Esophagus muscularis mucosa (tissue), 4 donors: ENCODE results near the gene ERC2. TPM values are rescaled to one million over a fixed set of nuclear protein-coding genes. Genes with fewer than 3 reads are reported as not detected.
"Not testable (repeated sequence)": the region's sequence is repeated elsewhere in the genome, so short reads cannot be mapped to it uniquely, and the experiment has no call there.

Experiments used
- DNase-seq: peaks from one replicate; pipeline ENCODE4 v3.0.0-alpha.2; 2017; ENCODE audit errors: extremely low spot score
- H3K27ac ChIP-seq, 4 donors: fragments of 200-600 bp; sonication (generic); replicated peaks in 1 of 4; 1 replicate in 3 of 4; 2 replicates in 1 of 4; pipeline ENCODE4 v1.5.1; 2016 to 2019; ENCODE audit warnings: mild to moderate bottlenecking in 1 of 4
- H3K27me3 ChIP-seq, 4 donors: fragments of 200-600 bp; sonication (generic); one replicate each; pipeline versions ENCODE4 v1.5.1 to v1.6.0; 2016 to 2019
- H3K36me3 ChIP-seq, 4 donors: fragments of 200-600 bp; sonication (generic); one replicate each; pipeline ENCODE4 v1.5.1; 2016 to 2019
- H3K4me1 ChIP-seq, 4 donors: fragments of 200-600 bp; sonication (generic); one replicate each; pipeline ENCODE4 v1.5.1; 2016 to 2019
- H3K4me3 ChIP-seq, 4 donors: fragments of 200-600 bp; sonication (generic); 1 replicate in 2 of 4; 2 replicates in 2 of 4; pipeline ENCODE4 v1.5.1; 2016 to 2019; ENCODE audit warnings: mild to moderate bottlenecking in 4 of 4, moderate library complexity in 1 of 4
- H3K9me3 ChIP-seq, 4 donors: fragments of 200-600 bp; sonication (generic); 1 replicate in 3 of 4; 2 replicates in 1 of 4; pipeline ENCODE4 v1.5.1; 2016 to 2019
- EP300 ChIP-seq: sonication (generic); formaldehyde crosslinking; IDR thresholded peaks from one replicate; pipeline ENCODE4 v1.6.1; 2017; ENCODE audit warnings: antibody characterized with exemption
- POLR2A ChIP-seq: fragments of 450-650 bp; IDR thresholded peaks from one replicate; pipeline ENCODE4 v1.6.1; 2017; ENCODE audit warnings: antibody characterized with exemption, moderate library complexity, mild to moderate bottlenecking, low read depth
- POLR2AphosphoS5 ChIP-seq, 2 donors: sonication (generic); formaldehyde crosslinking; IDR thresholded peaks; one replicate each; pipeline ENCODE4 v1.6.1; 2017; ENCODE audit warnings: antibody characterized with exemption in 2 of 2
- WGBS: methylation state at CpG from one replicate; pipeline ENCODE4 v1.1.5; 2018; 5-methylcytosine and 5-hydroxymethylcytosine counted together
- intact Hi-C: fragments of 100-400 bp; cut with DNase I; formaldehyde crosslinking; loops from one replicate; pipeline ENCODE4 v1.15.1; 2023
- total RNA-seq, 4 donors: library from RNA; depleted of rRNA; stranded (reverse); fragments of >200 nt; gene quantifications; one replicate each; pipeline versions ENCODE4 v1.1.0 to v1.2.1, GENCODE V29; 2016
- TF ChIP-seq, protein P1 (sequence below), 3 experiments: fragments of 200-600 bp in 2 of 3; fragments of 450-650 bp in 1 of 3; sonication (generic) in 2 of 3; IDR thresholded peaks; one replicate each; pipeline ENCODE4 v1.5.1; 2017 to 2019; ENCODE audit warnings: antibody characterized with exemption in 3 of 3, mild to moderate bottlenecking in 2 of 3, moderate library complexity in 1 of 3

The ERC2 gene
- total RNA-seq, 4 donors from 2014 or later, result 0.42 to 2.0 (median 1.5) TPM

DNA sequence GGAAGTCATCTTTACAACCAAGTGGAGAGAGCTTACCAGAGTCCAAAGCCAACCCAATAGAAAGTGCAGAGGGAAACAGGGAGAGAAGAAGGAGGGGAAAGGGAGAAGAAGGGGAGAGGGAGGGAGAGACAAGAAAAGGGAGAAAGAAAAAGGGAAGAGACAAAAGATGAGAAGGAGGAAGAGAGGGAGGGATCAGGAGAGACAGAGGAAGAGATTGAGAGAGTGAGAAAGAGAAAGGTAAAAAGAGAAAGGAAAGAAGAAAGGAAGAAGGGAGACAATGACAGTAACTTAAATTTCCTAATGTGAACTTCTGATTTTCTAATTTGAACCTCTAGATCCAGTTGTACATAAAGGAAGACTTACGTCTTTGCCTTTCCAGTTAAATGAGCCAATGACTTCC lies 960.5 kb downstream of the ERC2 start:
- intact Hi-C loops, result no loop called here
- DNase-seq, result no peak
- Histone ChIP-seq H3K27me3 (no peaks in the 10 kb centered on the region), H3K4me3 (no peak overlapping the region), H3K4me1 (peaks cover 0 to 13% (median 11%) of the 10 kb centered on the region in 4 donors), H3K9me3 (no peaks in the 10 kb centered on the region), H3K27ac (no peak overlapping the region), H3K36me3 (no peaks in the 10 kb centered on the region)
- TF ChIP-seq POLR2AphosphoS5 (IDR thresholded peaks at IDR 0.05) (no peak), POLR2A (no peak), EP300 (no peak)
- TF ChIP-seq, protein P1, sequence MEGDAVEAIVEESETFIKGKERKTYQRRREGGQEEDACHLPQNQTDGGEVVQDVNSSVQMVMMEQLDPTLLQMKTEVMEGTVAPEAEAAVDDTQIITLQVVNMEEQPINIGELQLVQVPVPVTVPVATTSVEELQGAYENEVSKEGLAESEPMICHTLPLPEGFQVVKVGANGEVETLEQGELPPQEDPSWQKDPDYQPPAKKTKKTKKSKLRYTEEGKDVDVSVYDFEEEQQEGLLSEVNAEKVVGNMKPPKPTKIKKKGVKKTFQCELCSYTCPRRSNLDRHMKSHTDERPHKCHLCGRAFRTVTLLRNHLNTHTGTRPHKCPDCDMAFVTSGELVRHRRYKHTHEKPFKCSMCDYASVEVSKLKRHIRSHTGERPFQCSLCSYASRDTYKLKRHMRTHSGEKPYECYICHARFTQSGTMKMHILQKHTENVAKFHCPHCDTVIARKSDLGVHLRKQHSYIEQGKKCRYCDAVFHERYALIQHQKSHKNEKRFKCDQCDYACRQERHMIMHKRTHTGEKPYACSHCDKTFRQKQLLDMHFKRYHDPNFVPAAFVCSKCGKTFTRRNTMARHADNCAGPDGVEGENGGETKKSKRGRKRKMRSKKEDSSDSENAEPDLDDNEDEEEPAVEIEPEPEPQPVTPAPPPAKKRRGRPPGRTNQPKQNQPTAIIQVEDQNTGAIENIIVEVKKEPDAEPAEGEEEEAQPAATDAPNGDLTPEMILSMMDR (IDR thresholded peaks at IDR 0.05), result no peak
- 91% methylated on average over 1 of the region's 1 CpG for WGBS

DNA sequence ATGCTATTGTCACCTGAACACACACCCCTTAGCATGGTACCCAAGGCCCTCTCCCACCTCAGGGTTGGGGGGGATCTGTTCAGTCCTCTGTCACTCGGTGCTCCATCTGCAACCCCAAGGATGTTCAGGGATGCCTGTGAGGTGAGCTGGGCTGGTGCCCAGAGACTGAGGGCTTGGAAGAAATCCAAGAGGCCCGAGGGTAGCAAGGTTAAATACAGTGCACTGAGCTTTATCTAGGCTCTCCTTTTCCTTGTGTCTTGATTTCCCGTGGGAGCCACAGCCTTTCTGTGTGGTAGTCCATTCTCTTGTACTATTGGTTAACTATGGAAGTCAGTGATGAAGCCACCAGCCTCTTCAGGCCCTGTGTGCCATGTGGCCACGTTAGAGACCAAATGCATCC lies 962.5 kb downstream of the ERC2 start:
- Histone ChIP-seq H3K36me3 (no peaks in the 10 kb centered on the region), H3K4me3 (no peak overlapping the region), H3K4me1 (no peaks in the 10 kb centered on the region), H3K27ac (no peak overlapping the region), H3K27me3 (no peaks in the 10 kb centered on the region), H3K9me3 (no peaks in the 10 kb centered on the region)
- intact Hi-C loops, result no loop called here
- TF ChIP-seq, protein P1 (IDR thresholded peaks at IDR 0.05), result no peak
- TF ChIP-seq POLR2A, result no peak
- TF ChIP-seq EP300, result no peak
- no peak for TF ChIP-seq POLR2AphosphoS5 (IDR thresholded peaks at IDR 0.05)
- DNase-seq, result no peak
- 81% methylated on average over 3 of the region's 4 CpGs for WGBS

DNA sequence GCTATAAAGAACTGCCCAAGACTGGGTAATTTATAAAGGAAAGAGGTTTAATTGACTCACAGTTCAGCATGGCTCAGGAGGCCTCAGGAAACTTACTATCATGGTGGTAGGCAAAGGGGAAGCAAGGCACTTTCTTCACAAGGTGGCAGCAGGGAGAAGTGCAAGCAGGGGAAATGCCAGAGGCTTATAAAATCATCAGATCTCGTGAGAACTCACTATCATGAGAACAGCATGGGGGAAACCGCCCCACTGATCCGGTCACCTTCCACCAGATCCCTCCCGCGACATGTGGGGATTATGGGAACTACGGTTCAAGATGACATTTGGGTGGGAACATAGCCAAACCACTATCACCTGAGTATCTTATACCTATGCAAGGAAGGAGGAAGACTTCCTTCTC lies 963.2 kb downstream of the ERC2 start:
- WGBS, result 72% methylated on average over 6 of the region's 6 CpGs
- H3K9me3 ChIP-seq, intact Hi-C loops, H3K27ac ChIP-seq, H3K4me1 ChIP-seq, H3K27me3 ChIP-seq, DNase-seq, H3K36me3 ChIP-seq, H3K4me3 ChIP-seq: not testable (repeated sequence)
- TF ChIP-seq, protein P1 (IDR thresholded peaks at IDR 0.05), result peak; percentile 25 to 43 (median 37)

DNA sequence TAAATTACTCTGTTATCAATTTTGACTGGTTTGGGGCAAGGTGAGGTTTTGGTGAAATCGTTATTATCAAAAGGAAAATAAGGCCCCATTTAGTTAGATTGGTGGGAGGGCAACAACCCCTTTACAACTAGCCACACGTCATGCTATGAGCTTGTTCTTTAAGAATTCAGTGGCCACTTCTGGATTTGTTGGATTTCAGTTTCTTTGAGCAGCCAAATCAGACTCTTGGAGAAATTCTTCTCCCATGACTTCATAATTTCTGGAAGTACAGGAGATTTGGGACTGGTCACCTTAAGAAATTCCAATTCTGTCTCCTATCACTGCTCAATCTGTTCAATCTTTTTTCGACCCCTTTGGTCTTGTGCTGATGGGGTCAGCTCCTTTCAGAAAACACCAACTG lies 966.4 kb downstream of the ERC2 start:
- Histone ChIP-seq H3K27me3 (no peaks in the 10 kb centered on the region), H3K4me1 (no peaks in the 10 kb centered on the region), H3K27ac (no peak overlapping the region), H3K36me3 (no peaks in the 10 kb centered on the region), H3K9me3 (no peaks in the 10 kb centered on the region), H3K4me3 (no peak overlapping the region)
- WGBS, result 74% methylated on average over 3 of the region's 3 CpGs
- intact Hi-C loops, result no loop called here
- TF ChIP-seq, protein P1 (IDR thresholded peaks at IDR 0.05), result no peak
- no peak for TF ChIP-seq EP300
- no peak for TF ChIP-seq POLR2A
- no peak for TF ChIP-seq POLR2AphosphoS5 (IDR thresholded peaks at IDR 0.05)
- DNase-seq, result no peak

DNA sequence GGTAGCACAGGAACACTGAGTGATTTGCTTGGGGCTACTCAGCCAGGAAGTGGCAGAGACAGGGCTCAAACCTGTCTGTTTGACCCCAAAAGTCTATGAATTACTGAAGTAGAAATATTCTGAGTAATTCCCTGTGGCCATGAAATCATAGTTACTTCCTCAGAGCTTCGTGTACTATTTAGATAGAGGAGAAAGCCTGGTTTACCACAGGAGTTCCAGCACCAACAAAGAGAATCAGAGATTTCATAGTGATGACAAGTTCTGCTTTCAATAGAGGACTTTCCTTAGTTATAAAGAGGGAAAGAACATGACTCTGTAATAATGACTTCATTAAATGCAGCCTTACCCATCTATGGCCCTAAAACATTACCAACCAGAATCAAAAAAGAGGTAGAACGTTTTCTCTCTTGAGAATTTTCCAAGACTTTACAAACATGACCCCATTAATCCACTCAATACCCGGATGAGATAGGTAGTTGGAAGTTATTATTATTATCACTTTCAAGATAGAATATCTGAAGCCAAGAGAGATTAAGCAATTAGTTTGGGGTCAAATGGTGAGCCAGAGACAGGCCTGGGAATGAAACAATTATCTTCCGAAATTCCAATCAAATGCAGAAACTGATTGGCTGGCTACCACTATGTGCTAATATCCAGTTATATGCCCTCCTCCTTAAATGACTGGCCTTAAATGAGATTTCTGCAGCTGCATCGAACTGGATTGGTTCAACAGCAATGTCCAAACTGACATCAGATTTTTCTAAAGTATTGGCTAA lies 967.5 kb downstream of the ERC2 start:
- no peaks in the 10 kb centered on the region for H3K36me3 ChIP-seq
- no peak overlapping the region for H3K27ac ChIP-seq
- DNase-seq, result no peak
- TF ChIP-seq EP300 (no peak), POLR2A (no peak)
- TF ChIP-seq, protein P1 (IDR thresholded peaks at IDR 0.05), result no peak
- no peaks in the 10 kb centered on the region for H3K27me3 ChIP-seq
- H3K9me3 ChIP-seq, result no peaks in the 10 kb centered on the region
- 77% methylated on average over 5 of the region's 5 CpGs for WGBS
- intact Hi-C loops, result no loop called here
- H3K4me1 ChIP-seq, result no peaks in the 10 kb centered on the region
- H3K4me3 ChIP-seq, result no peak overlapping the region
